ENCODE data around the gene ABLIM2.

- TF ChIP-seq RFX5 (IDR thresholded peaks at IDR 0.05; ENCODE audit: low read depth, low read length) (no peak), MXI1 (IDR thresholded peaks at IDR 0.05; ENCODE audit: borderline replicate concordance, low read depth, low read length) (no peak), CTCF (conservative IDR thresholded peaks at IDR 0.05; ENCODE audit: low read depth, low read length) (no peak), CEBPB (IDR thresholded peaks at IDR 0.05; ENCODE audit: low read depth, low read length) (no peak), BHLHE40 (IDR thresholded peaks at IDR 0.05; ENCODE audit: low read depth, low read length) (no peak), POLR2A (IDR thresholded peaks at IDR 0.05; ENCODE audit: low read depth, low read length) (no peak), RAD21 (IDR thresholded peaks at IDR 0.05; ENCODE audit: low read length) (no peak), USF2 (IDR thresholded peaks at IDR 0.05; ENCODE audit: low read depth, low read length) (no peak), NFE2L2 (IDR thresholded peaks at IDR 0.05; ENCODE audit: low read depth, low read length) (no peak), MAFK (IDR thresholded peaks at IDR 0.05; ENCODE audit: low read depth, low read length) (no peak), SMC3 (IDR thresholded peaks at IDR 0.05; ENCODE audit: low read depth, low read length) (no peak), MAZ (IDR thresholded peaks at IDR 0.05; ENCODE audit: borderline replicate concordance, low read depth, low read length) (no peak), CHD1 (IDR thresholded peaks at IDR 0.05; ENCODE audit: low read depth, low read length) (no peak)
These were observed 50.4 kb downstream of the ABLIM2 start for GRCh38 chr4:8108261-8108660.
